Erythroblast (primary cell): Measurements from ENCODE around the gene SULT2A1.

Experiments
- GATA1 ChIP-seq: IDR thresholded peaks from 2 replicates; pipeline ENCODE4 v1.6.1; 2011; ENCODE audit warnings: low read depth, mild to moderate bottlenecking, control low read depth, low read length, moderate library complexity
- POLR2A ChIP-seq: IDR thresholded peaks from 2 replicates; pipeline ENCODE4 v1.6.1; 2011; ENCODE audit warnings: mild to moderate bottlenecking, low read length

- no peak for TF ChIP-seq POLR2A
- TF ChIP-seq GATA1: no peak
Observed at GRCh38 chr19:47842941-47843340, 43.2 kb downstream of the SULT2A1 start.
